BLaER1 (cell line): Measurements from ENCODE around the gene PINK1.
A peak's percentile ranks its signal among the peaks of the same experiment; 100 is the strongest.

Experiments
- H3K27ac ChIP-seq: shearing (Covaris generic); formaldehyde crosslinking; 2 replicates; pipeline ENCODE4 v1.8.1; 2022
- H3K27me3 ChIP-seq: shearing (Covaris generic); formaldehyde crosslinking; 2 replicates; pipeline ENCODE4 v1.8.1; 2022
- H3K36me3 ChIP-seq: shearing (Covaris generic); formaldehyde crosslinking; 2 replicates; pipeline ENCODE4 v1.8.1; 2022
- H3K4me1 ChIP-seq: shearing (Covaris generic); formaldehyde crosslinking; 2 replicates; pipeline ENCODE4 v1.8.1; 2022
- H3K4me2 ChIP-seq: shearing (Covaris generic); formaldehyde crosslinking; 2 replicates; pipeline ENCODE4 v1.8.1; 2022
- H3K4me3 ChIP-seq: shearing (Covaris generic); formaldehyde crosslinking; 2 replicates; pipeline ENCODE4 v1.8.1; 2022
- H3K9ac ChIP-seq: shearing (Covaris generic); formaldehyde crosslinking; 2 replicates; pipeline ENCODE4 v1.8.1; 2022
- H3K9me3 ChIP-seq: shearing (Covaris generic); formaldehyde crosslinking; 2 replicates; pipeline ENCODE4 v1.8.1; 2022
- H4K20me1 ChIP-seq: shearing (Covaris generic); formaldehyde crosslinking; 2 replicates; pipeline ENCODE4 v1.8.1; 2022
- Cebpa-rat ChIP-seq: shearing (Covaris generic); IDR thresholded peaks from 2 replicates; pipeline ENCODE4 v1.8.1; 2022

PINK1 gene

DNA sequence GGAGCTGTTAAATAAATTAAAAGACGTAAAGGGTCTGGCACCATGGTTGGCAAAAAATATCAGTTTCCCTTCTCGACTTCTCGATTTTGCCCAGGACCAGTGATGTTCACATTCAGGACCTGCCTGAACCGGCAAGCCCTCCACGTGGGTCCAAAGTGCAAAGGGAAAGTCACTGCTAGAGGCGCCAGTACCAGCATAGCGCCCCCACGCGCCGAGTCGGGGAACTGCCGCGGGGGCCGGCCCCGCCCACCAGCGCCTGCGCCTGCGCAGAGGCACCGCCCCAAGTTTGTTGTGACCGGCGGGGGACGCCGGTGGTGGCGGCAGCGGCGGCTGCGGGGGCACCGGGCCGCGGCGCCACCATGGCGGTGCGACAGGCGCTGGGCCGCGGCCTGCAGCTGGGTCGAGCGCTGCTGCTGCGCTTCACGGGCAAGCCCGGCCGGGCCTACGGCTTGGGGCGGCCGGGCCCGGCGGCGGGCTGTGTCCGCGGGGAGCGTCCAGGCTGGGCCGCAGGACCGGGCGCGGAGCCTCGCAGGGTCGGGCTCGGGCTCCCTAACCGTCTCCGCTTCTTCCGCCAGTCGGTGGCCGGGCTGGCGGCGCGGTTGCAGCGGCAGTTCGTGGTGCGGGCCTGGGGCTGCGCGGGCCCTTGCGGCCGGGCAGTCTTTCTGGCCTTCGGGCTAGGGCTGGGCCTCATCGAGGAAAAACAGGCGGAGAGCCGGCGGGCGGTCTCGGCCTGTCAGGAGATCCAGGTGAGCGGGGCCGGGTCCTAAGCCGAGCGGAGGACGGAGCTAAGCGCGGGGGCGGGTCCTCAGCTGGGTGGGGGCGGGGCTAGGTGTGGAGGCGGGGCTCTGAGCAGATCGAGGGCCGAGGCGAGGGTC is at the start of gene PINK1:
TSS of gene PINK1 (plus strand) at position 269 of the 875 bp plus-strand sequence. CDS start at position 360, 91 bp downstream.
- Histone ChIP-seq H3K4me3 (peak within 1 kb of the TSS; percentile 100), H3K9me3 (peaks cover 17% of the 10 kb centered on the region), H3K4me1 (peaks cover 11% of the 10 kb centered on the region), H4K20me1 (peaks cover 4% of the 10 kb centered on the region; the same call in 1 of the 2 replicates), H3K27ac (peak within 1 kb of the TSS; percentile 81), H3K27me3 (no peaks in the 10 kb centered on the region), H3K9ac (peak within 1 kb of the TSS; percentile 87), H3K4me2 (peak within 1 kb of the TSS; percentile 98), H3K36me3 (peaks cover 9% of the 10 kb centered on the region)
- TF ChIP-seq Cebpa-rat = no peak

DNA sequence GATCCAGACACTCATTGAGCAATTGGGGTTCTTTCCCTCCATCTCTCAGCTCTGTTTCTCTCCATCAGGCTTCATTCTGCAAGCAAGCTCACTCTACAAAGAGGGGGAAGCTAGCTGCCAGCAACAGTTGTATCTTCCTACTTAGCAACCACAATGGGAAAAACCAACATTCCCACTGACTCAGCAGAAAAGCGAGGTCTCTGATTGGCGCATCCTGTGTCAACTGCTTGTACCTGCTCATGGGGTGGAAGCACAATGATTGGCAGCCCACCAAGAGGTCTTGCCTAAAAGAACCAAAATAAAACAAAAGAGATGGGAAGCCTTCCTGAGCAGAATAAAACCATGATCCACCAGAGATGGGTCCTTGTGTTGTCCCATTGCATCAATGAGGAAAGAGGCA is 48.4 kb upstream of the PINK1 start:
- Histone ChIP-seq H3K9ac (no peak overlapping the region), H3K4me2 (no peak overlapping the region), H3K36me3 (no peaks in the 10 kb centered on the region), H3K27ac (no peak overlapping the region), H3K4me1 (no peaks in the 10 kb centered on the region), H3K9me3 (no peaks in the 10 kb centered on the region), H3K27me3 (peaks cover 15% of the 10 kb centered on the region), H4K20me1 (no peaks in the 10 kb centered on the region), H3K4me3 (no peak overlapping the region)
- no peak for TF ChIP-seq Cebpa-rat

DNA sequence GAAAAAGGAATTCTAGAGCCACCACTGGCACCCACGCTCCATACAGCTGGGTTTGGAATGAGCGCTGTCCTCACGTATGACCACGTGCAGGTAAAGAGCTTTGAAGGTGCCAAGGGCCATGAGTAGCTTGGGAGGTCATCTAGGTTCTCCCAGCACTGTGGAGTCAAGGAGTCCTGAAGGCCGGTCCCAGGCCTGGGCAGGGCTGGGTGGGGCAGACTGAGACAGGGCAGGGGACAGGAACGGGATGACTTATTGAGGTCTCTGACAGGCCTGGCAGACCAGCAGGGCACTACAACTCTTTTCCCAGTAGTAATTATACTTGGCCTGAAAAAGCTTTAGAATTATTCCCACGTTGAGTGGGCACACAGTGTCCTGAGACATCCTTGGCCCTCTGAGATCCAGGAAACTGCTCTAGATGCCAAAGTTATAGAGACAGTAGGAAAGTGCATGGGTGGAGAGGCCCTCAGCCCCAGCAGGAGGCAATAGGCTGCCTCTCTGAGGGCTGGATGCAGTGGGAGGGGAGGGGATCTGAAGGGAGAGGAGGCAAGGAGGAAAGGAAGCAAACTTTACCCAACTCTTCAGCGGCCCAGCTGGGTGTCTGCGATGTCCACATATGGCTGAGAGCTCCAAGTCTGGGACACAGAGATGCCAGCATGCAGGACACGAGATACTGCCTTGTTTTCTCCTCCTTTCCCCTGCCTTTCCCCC is 46.2 kb upstream of the PINK1 start:
- Histone ChIP-seq H3K9ac (no peak overlapping the region), H4K20me1 (no peaks in the 10 kb centered on the region), H3K27me3 (peaks cover 18% of the 10 kb centered on the region), H3K4me3 (no peak overlapping the region), H3K36me3 (no peaks in the 10 kb centered on the region), H3K4me2 (no peak overlapping the region), H3K4me1 (no peaks in the 10 kb centered on the region), H3K27ac (no peak overlapping the region), H3K9me3 (no peaks in the 10 kb centered on the region)
- no peak for TF ChIP-seq Cebpa-rat

- Histone ChIP-seq H3K27me3 (peaks cover 18% of the 10 kb centered on the region), H3K36me3 (no peaks in the 10 kb centered on the region), H3K4me3 (no peak overlapping the region), H3K9me3 (no peaks in the 10 kb centered on the region), H4K20me1 (no peaks in the 10 kb centered on the region), H3K9ac (no peak overlapping the region), H3K4me2 (no peak overlapping the region), H3K4me1 (no peaks in the 10 kb centered on the region), H3K27ac (no peak overlapping the region)
- no peak for TF ChIP-seq Cebpa-rat
These were observed 45.6 kb upstream of the PINK1 start for GRCh38 chr1:20587661-20588053.

DNA sequence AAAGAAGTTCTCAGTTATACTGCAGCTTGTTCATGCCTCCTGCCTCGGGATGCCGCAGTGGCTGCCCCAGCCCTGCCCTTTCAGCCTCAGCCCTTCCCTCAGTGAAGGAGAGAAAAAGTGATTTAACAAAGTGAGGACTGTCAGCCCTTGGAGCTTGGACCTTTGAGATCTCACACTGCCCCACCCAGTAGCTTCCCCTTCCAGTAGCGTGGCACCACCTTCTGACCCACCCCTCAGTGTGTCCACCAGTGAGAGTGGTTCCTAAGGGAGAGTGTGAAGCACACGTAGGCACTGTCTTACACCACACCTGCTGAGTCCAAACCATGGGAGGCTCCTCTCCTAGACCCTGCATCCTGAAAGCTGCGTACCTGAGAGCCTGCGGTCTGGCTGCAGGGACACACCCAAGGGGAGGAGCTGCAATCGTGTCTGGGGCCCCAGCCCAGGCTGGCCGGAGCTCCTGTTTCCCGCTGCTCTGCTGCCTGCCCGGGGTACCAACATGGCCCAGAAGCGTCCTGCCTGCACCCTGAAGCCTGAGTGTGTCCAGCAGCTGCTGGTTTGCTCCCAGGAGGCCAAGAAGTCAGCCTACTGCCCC is 44.5 kb upstream of the PINK1 start, which contains the start of gene CDA:
TSS of gene CDA (plus strand) at position 464 of the 592 bp plus-strand sequence. CDS start at position 497, 33 bp downstream.
- no peaks in the 10 kb centered on the region for H3K36me3 ChIP-seq
- no peak within 1 kb of the TSS for H3K4me3 ChIP-seq
- H3K27ac ChIP-seq = no peak within 1 kb of the TSS
- no peak within 1 kb of the TSS for H3K4me2 ChIP-seq
- no peaks in the 10 kb centered on the region for H3K9me3 ChIP-seq
- TF ChIP-seq Cebpa-rat = no peak
- H3K4me1 ChIP-seq = peaks cover 1% of the 10 kb centered on the region; the same call in 1 of the 2 replicates
- H3K27me3 ChIP-seq = peaks cover 18% of the 10 kb centered on the region
- H4K20me1 ChIP-seq = no peaks in the 10 kb centered on the region
- no peak within 1 kb of the TSS for H3K9ac ChIP-seq

- no peak for TF ChIP-seq Cebpa-rat
- H3K9ac ChIP-seq = no peak overlapping the region
- H3K36me3 ChIP-seq = no peaks in the 10 kb centered on the region
- H3K4me2 ChIP-seq = no peak overlapping the region
- no peaks in the 10 kb centered on the region for H4K20me1 ChIP-seq
- peaks cover 18% of the 10 kb centered on the region for H3K27me3 ChIP-seq
- H3K4me3 ChIP-seq = no peak overlapping the region
- H3K4me1 ChIP-seq = peaks cover 5% of the 10 kb centered on the region; the same call in 1 of the 2 replicates
- no peaks in the 10 kb centered on the region for H3K9me3 ChIP-seq
- no peak overlapping the region for H3K27ac ChIP-seq
These were observed 43.7 kb upstream of the PINK1 start for GRCh38 chr1:20589331-20590278.

DNA sequence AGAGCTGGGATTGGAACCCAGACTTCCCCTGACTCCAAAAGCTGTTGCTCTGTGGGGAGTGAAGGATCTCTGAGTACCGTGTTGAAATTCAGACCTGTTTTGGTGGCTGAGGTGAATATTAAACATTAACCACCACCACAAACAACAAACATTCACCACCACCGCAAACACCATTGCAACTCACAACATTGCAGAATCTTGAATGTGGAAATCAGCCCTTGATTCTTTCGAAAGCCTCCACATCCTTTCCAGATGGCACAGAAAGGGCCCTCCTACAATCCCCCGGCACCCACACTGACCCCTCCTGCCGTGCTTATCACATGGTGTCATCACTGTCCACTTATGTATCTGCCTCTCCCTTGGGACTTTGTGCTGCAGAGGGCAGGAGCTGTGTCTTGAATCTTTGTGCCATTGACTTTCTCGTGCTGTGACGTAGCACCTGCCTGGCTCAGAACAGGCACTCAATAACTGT is 42.9 kb upstream of the PINK1 start:
- Histone ChIP-seq H3K4me2 (no peak overlapping the region), H3K27ac (no peak overlapping the region), H3K27me3 (peaks cover 18% of the 10 kb centered on the region), H3K9ac (no peak overlapping the region), H4K20me1 (no peaks in the 10 kb centered on the region), H3K36me3 (no peaks in the 10 kb centered on the region), H3K4me3 (no peak overlapping the region), H3K4me1 (peaks cover 5% of the 10 kb centered on the region; the same call in 1 of the 2 replicates), H3K9me3 (no peaks in the 10 kb centered on the region)
- no peak for TF ChIP-seq Cebpa-rat

- no peak overlapping the region for H3K27ac ChIP-seq
These were observed 39.5 kb upstream of the PINK1 start for GRCh38 chr1:20593756-20594155.

More at GRCh38 chr1:20593756-20594155, 39.5 kb upstream of the PINK1 start:
- no peaks in the 10 kb centered on the region for H3K36me3 ChIP-seq
- no peaks in the 10 kb centered on the region for H3K9me3 ChIP-seq
- peaks cover 13% of the 10 kb centered on the region; the same call in 1 of the 2 replicates for H3K4me1 ChIP-seq
- H3K27me3 ChIP-seq = peaks cover 14% of the 10 kb centered on the region
- no peak for TF ChIP-seq Cebpa-rat
- no peak overlapping the region for H3K4me3 ChIP-seq
- H3K9ac ChIP-seq = no peak overlapping the region
- no peaks in the 10 kb centered on the region for H4K20me1 ChIP-seq
- no peak overlapping the region; the same call in 1 of the 2 replicates for H3K4me2 ChIP-seq
